HL-60 (cell line): ENCODE results near the gene FCGBP.

Source experiments
- DNase-seq, 2 experiments: peaks; one replicate each; pipeline ENCODE4 v3.0.0-alpha.2; 2010 to 2020; ENCODE audit warnings: low read depth in 1 of 2, low spot score in 1 of 2
- H3K27ac ChIP-seq: fragments of 250-450 bp; sonication (Bioruptor Pico); replicated peaks from 2 replicates; pipeline ENCODE4 v1.5.1; 2020; ENCODE audit warnings: mild to moderate bottlenecking, moderate library complexity
- H3K27me3 ChIP-seq: fragments of 250-450 bp; sonication (Bioruptor Pico); 2 replicates; pipeline ENCODE4 v1.5.1; 2021; ENCODE audit warnings: mild to moderate bottlenecking, moderate library complexity; ENCODE audit not compliant: insufficient read depth, poor library complexity, severe bottlenecking
- H3K4me3 ChIP-seq: replicated peaks from 2 replicates; pipeline ENCODE4 v1.5.1; 2011; ENCODE audit warnings: mild to moderate bottlenecking, control low read depth, low read length; ENCODE audit not compliant: insufficient read depth
- GABPA ChIP-seq: IDR thresholded peaks from 2 replicates; pipeline ENCODE4 v1.6.1; 2012; ENCODE audit warnings: low read depth
- POLR2AphosphoS5 ChIP-seq: IDR thresholded peaks from 2 replicates; pipeline ENCODE4 v1.6.1; 2012; ENCODE audit warnings: low read depth
- SPI1 ChIP-seq: IDR thresholded peaks from 2 replicates; pipeline ENCODE4 v1.6.1; 2012; ENCODE audit warnings: low read depth, mild to moderate bottlenecking, borderline replicate concordance
- TF ChIP-seq, protein P1 (sequence below): IDR thresholded peaks from one replicate; pipeline ENCODE4 v1.5.1; 2011; ENCODE audit warnings: low read length, control low read depth, inconsistent platforms; ENCODE audit not compliant: insufficient read depth
- TF ChIP-seq, protein P2 (sequence below): IDR thresholded peaks from 2 replicates; pipeline ENCODE4 v1.6.1; 2012; ENCODE audit warnings: low read depth; ENCODE audit not compliant: insufficient replicate concordance

Gene FCGBP

DNA sequence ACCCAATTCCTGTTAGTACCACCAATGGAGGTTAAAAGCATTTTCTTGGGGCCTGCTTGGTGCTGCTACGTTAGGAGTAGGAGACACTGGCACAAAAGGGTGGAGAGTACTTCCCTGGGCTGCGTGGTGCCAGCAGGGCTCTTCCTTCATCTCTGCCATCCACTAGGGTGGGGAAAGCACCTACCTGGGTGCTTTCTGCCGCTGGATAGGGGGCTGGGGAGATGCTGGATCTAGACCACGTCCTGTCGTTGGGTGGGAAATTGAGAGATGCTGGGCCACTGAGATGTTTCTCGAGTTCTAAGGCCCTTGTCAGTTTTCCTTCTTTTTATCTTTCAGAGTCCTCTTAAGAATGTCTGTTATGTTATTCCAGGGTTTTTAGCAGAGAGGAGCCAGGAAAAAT, 6.7 kb upstream of the FCGBP start:
- Histone ChIP-seq H3K4me3 (no peak overlapping the region), H3K27ac (no peak overlapping the region), H3K27me3 (peaks cover 16% of the 10 kb centered on the region)
- DNase-seq: no peak
- TF ChIP-seq POLR2AphosphoS5 (no peak), SPI1 (no peak), GABPA (no peak)
- TF ChIP-seq, protein P1, sequence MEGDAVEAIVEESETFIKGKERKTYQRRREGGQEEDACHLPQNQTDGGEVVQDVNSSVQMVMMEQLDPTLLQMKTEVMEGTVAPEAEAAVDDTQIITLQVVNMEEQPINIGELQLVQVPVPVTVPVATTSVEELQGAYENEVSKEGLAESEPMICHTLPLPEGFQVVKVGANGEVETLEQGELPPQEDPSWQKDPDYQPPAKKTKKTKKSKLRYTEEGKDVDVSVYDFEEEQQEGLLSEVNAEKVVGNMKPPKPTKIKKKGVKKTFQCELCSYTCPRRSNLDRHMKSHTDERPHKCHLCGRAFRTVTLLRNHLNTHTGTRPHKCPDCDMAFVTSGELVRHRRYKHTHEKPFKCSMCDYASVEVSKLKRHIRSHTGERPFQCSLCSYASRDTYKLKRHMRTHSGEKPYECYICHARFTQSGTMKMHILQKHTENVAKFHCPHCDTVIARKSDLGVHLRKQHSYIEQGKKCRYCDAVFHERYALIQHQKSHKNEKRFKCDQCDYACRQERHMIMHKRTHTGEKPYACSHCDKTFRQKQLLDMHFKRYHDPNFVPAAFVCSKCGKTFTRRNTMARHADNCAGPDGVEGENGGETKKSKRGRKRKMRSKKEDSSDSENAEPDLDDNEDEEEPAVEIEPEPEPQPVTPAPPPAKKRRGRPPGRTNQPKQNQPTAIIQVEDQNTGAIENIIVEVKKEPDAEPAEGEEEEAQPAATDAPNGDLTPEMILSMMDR: no peak
- TF ChIP-seq, protein P2, sequence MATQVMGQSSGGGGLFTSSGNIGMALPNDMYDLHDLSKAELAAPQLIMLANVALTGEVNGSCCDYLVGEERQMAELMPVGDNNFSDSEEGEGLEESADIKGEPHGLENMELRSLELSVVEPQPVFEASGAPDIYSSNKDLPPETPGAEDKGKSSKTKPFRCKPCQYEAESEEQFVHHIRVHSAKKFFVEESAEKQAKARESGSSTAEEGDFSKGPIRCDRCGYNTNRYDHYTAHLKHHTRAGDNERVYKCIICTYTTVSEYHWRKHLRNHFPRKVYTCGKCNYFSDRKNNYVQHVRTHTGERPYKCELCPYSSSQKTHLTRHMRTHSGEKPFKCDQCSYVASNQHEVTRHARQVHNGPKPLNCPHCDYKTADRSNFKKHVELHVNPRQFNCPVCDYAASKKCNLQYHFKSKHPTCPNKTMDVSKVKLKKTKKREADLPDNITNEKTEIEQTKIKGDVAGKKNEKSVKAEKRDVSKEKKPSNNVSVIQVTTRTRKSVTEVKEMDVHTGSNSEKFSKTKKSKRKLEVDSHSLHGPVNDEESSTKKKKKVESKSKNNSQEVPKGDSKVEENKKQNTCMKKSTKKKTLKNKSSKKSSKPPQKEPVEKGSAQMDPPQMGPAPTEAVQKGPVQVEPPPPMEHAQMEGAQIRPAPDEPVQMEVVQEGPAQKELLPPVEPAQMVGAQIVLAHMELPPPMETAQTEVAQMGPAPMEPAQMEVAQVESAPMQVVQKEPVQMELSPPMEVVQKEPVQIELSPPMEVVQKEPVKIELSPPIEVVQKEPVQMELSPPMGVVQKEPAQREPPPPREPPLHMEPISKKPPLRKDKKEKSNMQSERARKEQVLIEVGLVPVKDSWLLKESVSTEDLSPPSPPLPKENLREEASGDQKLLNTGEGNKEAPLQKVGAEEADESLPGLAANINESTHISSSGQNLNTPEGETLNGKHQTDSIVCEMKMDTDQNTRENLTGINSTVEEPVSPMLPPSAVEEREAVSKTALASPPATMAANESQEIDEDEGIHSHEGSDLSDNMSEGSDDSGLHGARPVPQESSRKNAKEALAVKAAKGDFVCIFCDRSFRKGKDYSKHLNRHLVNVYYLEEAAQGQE: no peak

DNA sequence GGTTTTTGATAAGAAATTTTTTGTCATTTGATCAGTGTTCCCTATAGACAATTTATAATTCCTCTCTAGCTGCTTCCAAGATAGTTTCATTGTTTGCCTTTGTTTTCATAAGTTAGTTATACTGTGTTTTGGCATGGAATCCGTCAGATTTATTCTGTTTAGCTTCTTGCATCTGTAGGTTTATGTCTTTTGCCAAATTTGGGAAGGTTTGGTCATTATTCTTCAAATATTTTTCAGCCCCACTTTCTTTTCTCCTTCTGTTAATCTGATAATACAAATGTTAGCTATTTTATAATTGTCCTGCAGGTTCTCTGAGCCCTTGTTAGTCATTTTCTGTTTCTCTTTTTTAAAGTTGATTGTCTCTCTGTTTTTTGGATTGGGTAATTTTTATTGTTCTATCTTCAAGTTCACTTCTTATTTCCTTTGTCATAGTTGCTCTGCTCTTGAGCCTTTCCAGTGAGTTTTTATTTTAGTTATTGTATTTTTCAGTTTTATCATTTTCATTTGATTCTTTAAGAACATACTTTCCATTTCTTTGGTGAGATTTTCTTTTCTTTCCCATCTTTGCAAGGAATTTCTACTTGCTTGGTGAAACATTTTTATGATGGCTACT, 5.9 kb upstream of the FCGBP start:
- no peak for DNase-seq
- Histone ChIP-seq H3K27me3 (peaks cover 20% of the 10 kb centered on the region), H3K4me3 (no peak overlapping the region), H3K27ac (no peak overlapping the region)
- no peak for TF ChIP-seq POLR2AphosphoS5
- TF ChIP-seq, protein P2: no peak

DNA sequence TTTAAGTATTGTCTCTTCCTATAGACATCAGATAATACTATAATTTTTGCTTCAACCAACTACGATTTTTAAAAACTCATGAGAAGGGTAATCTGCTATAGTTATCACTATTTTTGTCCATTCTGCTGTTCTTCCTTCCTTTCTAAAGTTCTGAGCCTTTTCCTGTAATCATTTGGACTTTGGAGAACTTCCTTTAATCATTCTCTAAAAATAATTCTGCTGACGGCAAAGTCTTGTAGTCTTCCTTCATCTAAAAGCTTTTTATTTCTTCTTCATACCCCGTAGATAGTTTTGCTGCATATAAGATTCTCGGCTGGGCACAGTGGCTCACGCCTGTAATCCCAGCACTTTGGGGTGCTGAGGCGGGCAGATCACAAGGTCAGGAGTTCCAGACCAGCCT, 5.1 kb upstream of the FCGBP start:
- TF ChIP-seq SPI1 (no peak), GABPA (no peak), POLR2AphosphoS5 (no peak)
- TF ChIP-seq, protein P2: no peak
- TF ChIP-seq, protein P1: no peak
- H3K27ac ChIP-seq: no peak overlapping the region
- no peak for DNase-seq
- H3K27me3 ChIP-seq: peaks cover 22% of the 10 kb centered on the region
- no peak overlapping the region for H3K4me3 ChIP-seq
